Peyer's patch (tissue), 4 donors: ENCODE data around the gene FSTL1.

Source experiments
- CTCF ChIP-seq, 6 experiments: fragments of 450-650 bp in 4 of 6; fragments of 200-600 bp in 2 of 6; sonication (generic) in 1 of 6; IDR thresholded peaks; one replicate each; pipeline ENCODE4 v1.5.1; 2017 to 2019; ENCODE audit warnings: antibody characterized with exemption in 6 of 6, mild to moderate bottlenecking in 3 of 6, moderate library complexity in 1 of 6
- POLR2A ChIP-seq, 2 donors: fragments of 450-650 bp; IDR thresholded peaks; one replicate each; pipeline ENCODE4 v1.5.1; 2017; ENCODE audit warnings: antibody characterized with exemption in 2 of 2, mild to moderate bottlenecking in 2 of 2, moderate library complexity in 2 of 2

- no peak for TF ChIP-seq CTCF (IDR thresholded peaks at IDR 0.05)
- no peak for TF ChIP-seq POLR2A (IDR thresholded peaks at IDR 0.05)
Observed at GRCh38 chr3:120495809-120496208, 45.0 kb upstream of the FSTL1 start.
